ENCODE measurements around the gene RFX2. TPM values are rescaled to one million over a fixed set of nuclear protein-coding genes. Genes with fewer than 3 reads are reported as not detected.

The RFX2 gene
- total RNA-seq = 4.6 and 4.7 TPM in 2 replicates

GRCh38 chr19:6110360-6110977, at the start of gene RFX2:
TSS of gene RFX2 (minus strand) at chr19:6110500. CDS start at chr19:6047496, 63,004 bp downstream.

GRCh38 chr19:5977785-5978605, 132.3 kb downstream of the RFX2 start, which contains the start of gene RANBP3:
TSS of gene RANBP3 (minus strand) at chr19:5978140. CDS start at chr19:5978082, 58 bp downstream.

Other genes starting within 250 kb of the RFX2 start
- not detected in 2 replicates for gene FUT5, start 240.0 kb downstream of the RFX2 start, total RNA-seq
- gene NDUFA11, start 206.7 kb downstream of the RFX2 start, total RNA-seq = 266 and 387 TPM in 2 replicates
- gene VMAC, start 205.6 kb downstream of the RFX2 start, total RNA-seq = 14.9 and 15.5 TPM in 2 replicates
- gene CAPS, start 196.2 kb downstream of the RFX2 start, total RNA-seq = 155 and 543 TPM in 2 replicates
- 56.9 and 69.3 TPM in 2 replicates for gene RANBP3, start 132.4 kb downstream of the RFX2 start, total RNA-seq
- not detected in 2 replicates for gene ACSBG2, start 25.2 kb upstream of the RFX2 start, total RNA-seq
- gene MLLT1, start 169.5 kb upstream of the RFX2 start, total RNA-seq = 5.5 and 9.1 TPM in 2 replicates
- gene ACER1, start 223.1 kb upstream of the RFX2 start, total RNA-seq = 0.11 TPM in 1 of 2 replicates, not detected in the other

All from placental epithelial cell (primary cell).